HG02885 (cell line): Measurements from ENCODE around the gene RABGAP1L.

Experiments
- ATAC-seq: cut with Tn5 transposase; IDR thresholded peaks from one replicate; pipeline ENCODE4 v1.9.1; 2021; ENCODE audit warnings: mild to moderate bottlenecking; ENCODE audit not compliant: unreplicated experiment, poor library complexity

Gene RABGAP1L

GRCh38 chr1:174734270-174734669 lies 575.0 kb downstream of the RABGAP1L start:
- ATAC-seq: no peak

- ATAC-seq: no peak
Measured at GRCh38 chr1:174736831-174737230, 577.5 kb downstream of the RABGAP1L start.

GRCh38 chr1:174740249-174740968 lies 581.1 kb downstream of the RABGAP1L start:
- no peak for ATAC-seq

- no peak for ATAC-seq
Measured at GRCh38 chr1:174742805-174743653, 583.7 kb downstream of the RABGAP1L start.

- no peak for ATAC-seq
Measured at GRCh38 chr1:174743654-174744561, 584.6 kb downstream of the RABGAP1L start.

- no peak for ATAC-seq
Measured at GRCh38 chr1:174744886-174745285, 585.6 kb downstream of the RABGAP1L start.

- ATAC-seq: no peak
Measured at GRCh38 chr1:174746024-174746808, 586.9 kb downstream of the RABGAP1L start.

GRCh38 chr1:174747613-174748012 lies 588.3 kb downstream of the RABGAP1L start:
- no peak for ATAC-seq

GRCh38 chr1:174748586-174748985 lies 589.3 kb downstream of the RABGAP1L start:
- ATAC-seq: no peak

GRCh38 chr1:174753131-174753530 lies 593.8 kb downstream of the RABGAP1L start:
- no peak for ATAC-seq

- no peak for ATAC-seq
Measured at GRCh38 chr1:174761335-174761734, 602.0 kb downstream of the RABGAP1L start.

GRCh38 chr1:174761901-174762585 lies 602.7 kb downstream of the RABGAP1L start:
- ATAC-seq: no peak

- no peak for ATAC-seq
Measured at GRCh38 chr1:174764191-174764590, 604.9 kb downstream of the RABGAP1L start.

- ATAC-seq: no peak
Measured at GRCh38 chr1:174766727-174767126, 607.4 kb downstream of the RABGAP1L start.

- ATAC-seq: no peak
Measured at GRCh38 chr1:174768516-174768915, 609.2 kb downstream of the RABGAP1L start.

- ATAC-seq: no peak
Measured at GRCh38 chr1:174768949-174769348, 609.6 kb downstream of the RABGAP1L start.

GRCh38 chr1:174769961-174770549 lies 610.7 kb downstream of the RABGAP1L start:
- ATAC-seq: no peak

- ATAC-seq: no peak
Measured at GRCh38 chr1:174775621-174776020, 616.3 kb downstream of the RABGAP1L start.

- no peak for ATAC-seq
Measured at GRCh38 chr1:174777262-174777661, 617.9 kb downstream of the RABGAP1L start.
